RPMI7951 (cell line): ENCODE measurements around the gene GOT1. TPM values are rescaled to one million over a fixed set of nuclear protein-coding genes. Genes with fewer than 3 reads are reported as not detected.

Source experiments
- DNase-seq: peaks from one replicate; pipeline ENCODE4 v3.0.0-alpha.2; 2012; ENCODE audit warnings: low read depth
- total RNA-seq: library from RNA; depleted of rRNA; stranded (reverse); fragments of >200 nt; shearing (Covaris generic); gene quantifications from 2 replicates; pipeline ENCODE4 v1.2.3, GENCODE V29; 2014; rRNA removed

GOT1 gene
- total RNA-seq, 1 experiment from 2014 or later: 24.2 TPM

GRCh38 chr10:99360934-99361333, 69.5 kb downstream of the GOT1 start:
- no peak for DNase-seq

GRCh38 chr10:99358101-99358500, 72.3 kb downstream of the GOT1 start:
- no peak for DNase-seq

GRCh38 chr10:99357691-99358090, 72.7 kb downstream of the GOT1 start:
- no peak for DNase-seq

- no peak for DNase-seq
Measured at GRCh38 chr10:99353182-99353581, 77.2 kb downstream of the GOT1 start.

GRCh38 chr10:99347672-99348071, 82.8 kb downstream of the GOT1 start:
- no peak for DNase-seq

Other genes starting within 250 kb of the GOT1 start
- 0.59 TPM in 1 of 2 replicates, not detected in the other for gene HPSE2, start 194.8 kb downstream of the GOT1 start, total RNA-seq
- gene CNNM1, start 101.3 kb downstream of the GOT1 start, total RNA-seq: 1.4 and 2.2 TPM in 2 replicates
- gene NKX2-3, start 102.3 kb upstream of the GOT1 start, total RNA-seq: 0.59 TPM in 1 of 2 replicates, not detected in the other
- 11.9 and 14.9 TPM in 2 replicates for gene SLC25A28, start 189.8 kb upstream of the GOT1 start, total RNA-seq
- gene ENTPD7, start 228.9 kb upstream of the GOT1 start, total RNA-seq: 4.6 and 4.8 TPM in 2 replicates